SIG-M5 (cell line): ENCODE measurements around the gene BUD23.
"Not testable (repeated sequence)": the region's sequence is repeated elsewhere in the genome, so short reads cannot be mapped to it uniquely, and the experiment has no call there.

ENCODE experiments used
- DNase-seq: peaks from one replicate; lab custom pipeline; 2025; lab: John Stamatoyannopoulos, UW

BUD23 gene

GRCh38 chr7:73701357-73701995 is 18.1 kb downstream of the BUD23 start:
- no peak for DNase-seq

- DNase-seq = no peak
Observed at GRCh38 chr7:73702226-73702625, 18.8 kb downstream of the BUD23 start.

GRCh38 chr7:73702665-73703064 is 19.3 kb downstream of the BUD23 start:
- no peak for DNase-seq

- no peak for DNase-seq
Observed at GRCh38 chr7:73703225-73703624, 19.8 kb downstream of the BUD23 start.

- no peak for DNase-seq
Observed at GRCh38 chr7:73703757-73704639, 20.6 kb downstream of the BUD23 start.

- no peak for DNase-seq
Observed at GRCh38 chr7:73704640-73705550, 21.5 kb downstream of the BUD23 start.

GRCh38 chr7:73705551-73705920 is 22.1 kb downstream of the BUD23 start:
- no peak for DNase-seq

GRCh38 chr7:73706126-73707044 is 23.0 kb downstream of the BUD23 start:
- DNase-seq = no peak

- no peak for DNase-seq
Observed at GRCh38 chr7:73707045-73707631, 23.7 kb downstream of the BUD23 start.

- no peak for DNase-seq
Observed at GRCh38 chr7:73708961-73709549, 25.7 kb downstream of the BUD23 start.

GRCh38 chr7:73712773-73713172 is 29.4 kb downstream of the BUD23 start:
- DNase-seq = no peak

GRCh38 chr7:73713319-73713718 is 29.9 kb downstream of the BUD23 start:
- not testable (repeated sequence) for DNase-seq

- peak; percentile 60 for DNase-seq
Observed at GRCh38 chr7:73715648-73716317, 32.4 kb downstream of the BUD23 start.

GRCh38 chr7:73716318-73716890 is 33.0 kb downstream of the BUD23 start:
- DNase-seq = no peak

GRCh38 chr7:73717025-73717807 is 33.8 kb downstream of the BUD23 start:
- DNase-seq = no peak

- DNase-seq = peak; percentile 40
Observed at GRCh38 chr7:73717991-73718405, 34.6 kb downstream of the BUD23 start.

- no peak for DNase-seq
Observed at GRCh38 chr7:73718438-73718881, 35.1 kb downstream of the BUD23 start.

- no peak for DNase-seq
Observed at GRCh38 chr7:73718905-73719805, 35.8 kb downstream of the BUD23 start, which contains the start of gene STX1A. Gene STX1A (minus strand): TSS chr7:73719669. CDS start chr7:73719631, 38 bp downstream.
